GM18499 (cell line): ENCODE results near the gene UBE2O.

Experiments used
- ATAC-seq: cut with Tn5 transposase; IDR thresholded peaks from one replicate; pipeline ENCODE4 v1.9.1; 2021; ENCODE audit warnings: moderate number of reproducible peaks; ENCODE audit not compliant: insufficient read depth, unreplicated experiment

Gene UBE2O

GRCh38 chr17:76452660-76453430, at the start of gene UBE2O:
Gene UBE2O, minus strand, starts transcription at chr17:76453152. Its CDS starts 11 bp downstream, at chr17:76453141.
- ATAC-seq, result no peak

- ATAC-seq, result no peak
Observed at GRCh38 chr17:76501827-76502307, 48.9 kb upstream of the UBE2O start.

- no peak for ATAC-seq
Observed at GRCh38 chr17:76501018-76501826, 48.3 kb upstream of the UBE2O start, which contains the start of gene RHBDF2. Gene RHBDF2, minus strand, starts transcription at chr17:76501423. Its CDS starts 19,899 bp downstream, at chr17:76481524.

- no peak for ATAC-seq
Observed at GRCh38 chr17:76500747-76501017, 47.7 kb upstream of the UBE2O start.

- ATAC-seq, result no peak
Observed at GRCh38 chr17:76500074-76500746, 47.3 kb upstream of the UBE2O start.

- ATAC-seq, result no peak
Observed at GRCh38 chr17:76499267-76499667, 46.3 kb upstream of the UBE2O start.

GRCh38 chr17:76498876-76499251, 45.9 kb upstream of the UBE2O start:
- ATAC-seq, result no peak

GRCh38 chr17:76497979-76498875, 45.3 kb upstream of the UBE2O start:
- ATAC-seq, result no peak

- no peak for ATAC-seq
Observed at GRCh38 chr17:76497699-76497978, 44.7 kb upstream of the UBE2O start.

- ATAC-seq, result no peak
Observed at GRCh38 chr17:76496464-76496863, 43.5 kb upstream of the UBE2O start.

- ATAC-seq, result no peak
Observed at GRCh38 chr17:76495663-76496400, 42.9 kb upstream of the UBE2O start.

- ATAC-seq, result no peak
Observed at GRCh38 chr17:76493505-76494167, 40.7 kb upstream of the UBE2O start.

- no peak for ATAC-seq
Observed at GRCh38 chr17:76492989-76493501, 40.1 kb upstream of the UBE2O start.

GRCh38 chr17:76492123-76492988, 39.4 kb upstream of the UBE2O start:
- no peak for ATAC-seq

- ATAC-seq, result no peak
Observed at GRCh38 chr17:76491271-76492122, 38.5 kb upstream of the UBE2O start.

GRCh38 chr17:76490112-76490710, 37.3 kb upstream of the UBE2O start:
- ATAC-seq, result no peak
